Inferior parietal cortex (tissue), 1 donor: ENCODE data around the gene ZXDC.

Experiments
- DNase-seq: peaks from one replicate; pipeline ENCODE4 v3.0.0-alpha.2; 2016; ENCODE audit errors: extremely low spot score

Gene ZXDC

GRCh38 chr3:126475413-126476114 lies at the start of gene ZXDC:
Gene ZXDC, minus strand, starts transcription at chr3:126475891. Its CDS starts 26 bp downstream, at chr3:126475865.
- peak; percentile 84 for DNase-seq

DNA sequence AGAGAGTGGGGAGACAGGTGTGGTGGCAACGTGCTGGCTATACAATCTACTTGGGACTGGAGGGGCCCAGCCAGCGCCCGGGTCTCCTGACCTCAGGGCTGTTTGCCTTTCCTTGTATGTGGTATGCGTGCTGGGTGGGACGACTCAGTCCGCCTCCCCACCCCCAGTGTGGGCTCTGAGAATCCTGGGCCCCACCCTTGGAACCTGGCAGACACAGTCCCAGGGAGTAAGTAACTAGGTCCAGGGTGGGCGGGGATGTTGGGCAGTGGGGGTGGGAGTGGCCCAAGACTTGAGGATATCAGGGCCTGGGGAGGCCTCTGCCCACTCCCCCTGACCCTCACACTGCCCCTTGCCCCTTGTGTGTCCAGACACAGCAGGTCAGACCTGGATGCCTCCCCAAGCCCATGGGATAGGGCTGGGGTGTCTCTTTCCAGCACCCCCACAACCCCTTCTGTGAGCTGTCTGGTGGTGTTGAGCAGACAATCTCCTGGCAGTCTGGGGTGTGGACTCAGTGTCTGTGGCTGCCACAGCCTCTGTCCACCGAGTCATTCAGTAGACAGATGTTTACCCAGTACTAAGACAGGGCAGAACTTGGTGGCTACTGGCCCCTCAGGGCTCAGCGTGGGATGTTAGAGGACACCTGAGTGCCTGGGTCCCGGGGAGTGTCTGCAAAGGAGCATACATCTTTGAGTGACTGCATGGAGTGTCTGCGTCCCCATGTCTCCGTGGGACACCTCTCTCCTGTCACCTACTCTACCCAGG lies 49.6 kb upstream of the ZXDC start:
- DNase-seq: no peak

DNA sequence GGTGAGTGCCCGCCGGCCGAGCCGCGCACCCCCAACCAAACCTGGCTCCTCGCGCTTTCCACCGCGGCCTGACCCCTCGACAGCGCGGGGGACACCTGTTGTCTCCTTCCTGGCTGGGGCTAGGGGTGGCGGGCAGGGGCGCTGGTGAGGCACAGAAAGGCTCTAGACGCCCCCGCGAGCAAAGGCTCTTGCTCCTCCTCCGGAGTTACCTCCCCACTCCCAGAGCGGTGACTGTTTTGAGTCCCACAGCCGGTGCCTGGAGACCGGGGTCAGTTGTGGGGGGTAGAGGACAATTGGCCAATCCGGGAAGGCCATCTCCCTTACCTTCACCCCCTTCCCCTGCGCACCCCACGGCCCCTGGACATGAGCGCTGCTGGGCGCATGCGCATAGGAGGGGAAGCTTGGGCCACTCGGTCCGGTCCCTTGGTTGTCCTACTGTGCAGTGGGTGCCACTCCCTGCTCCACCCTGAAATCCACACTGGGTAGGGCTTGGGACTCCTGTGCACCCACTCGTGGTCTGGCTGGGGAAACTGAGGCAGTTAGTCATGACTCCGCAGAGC lies 48.8 kb upstream of the ZXDC start:
- no peak for DNase-seq

- DNase-seq: no peak
These were observed 48.2 kb upstream of the ZXDC start, which contains the start of gene CHST13 for GRCh38 chr3:126523745-126524428. Gene CHST13, plus strand, starts transcription at chr3:126524155. Its CDS starts 178 bp downstream, at chr3:126524333.

DNA sequence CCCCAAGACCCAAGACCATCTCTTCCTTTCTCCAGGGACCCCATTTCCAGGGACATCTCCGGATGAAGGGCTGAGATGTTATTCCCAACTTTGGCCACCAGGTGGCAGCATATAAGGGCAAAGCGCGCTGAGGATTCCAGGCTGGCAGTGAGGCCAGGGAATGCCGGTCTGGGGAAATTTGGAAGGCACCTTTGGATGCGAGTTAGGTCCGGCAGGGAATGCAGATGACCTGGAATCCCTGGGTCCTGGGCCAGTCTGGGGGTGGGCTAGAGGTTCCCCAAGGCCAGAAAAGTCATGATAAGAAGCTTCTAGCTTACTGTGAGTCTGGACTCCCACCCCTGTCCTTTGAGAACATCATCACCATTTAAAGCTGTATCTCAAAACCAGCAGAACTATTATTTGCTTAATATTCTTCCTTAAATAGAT lies 46.7 kb upstream of the ZXDC start:
- DNase-seq: peak; percentile 87

DNA sequence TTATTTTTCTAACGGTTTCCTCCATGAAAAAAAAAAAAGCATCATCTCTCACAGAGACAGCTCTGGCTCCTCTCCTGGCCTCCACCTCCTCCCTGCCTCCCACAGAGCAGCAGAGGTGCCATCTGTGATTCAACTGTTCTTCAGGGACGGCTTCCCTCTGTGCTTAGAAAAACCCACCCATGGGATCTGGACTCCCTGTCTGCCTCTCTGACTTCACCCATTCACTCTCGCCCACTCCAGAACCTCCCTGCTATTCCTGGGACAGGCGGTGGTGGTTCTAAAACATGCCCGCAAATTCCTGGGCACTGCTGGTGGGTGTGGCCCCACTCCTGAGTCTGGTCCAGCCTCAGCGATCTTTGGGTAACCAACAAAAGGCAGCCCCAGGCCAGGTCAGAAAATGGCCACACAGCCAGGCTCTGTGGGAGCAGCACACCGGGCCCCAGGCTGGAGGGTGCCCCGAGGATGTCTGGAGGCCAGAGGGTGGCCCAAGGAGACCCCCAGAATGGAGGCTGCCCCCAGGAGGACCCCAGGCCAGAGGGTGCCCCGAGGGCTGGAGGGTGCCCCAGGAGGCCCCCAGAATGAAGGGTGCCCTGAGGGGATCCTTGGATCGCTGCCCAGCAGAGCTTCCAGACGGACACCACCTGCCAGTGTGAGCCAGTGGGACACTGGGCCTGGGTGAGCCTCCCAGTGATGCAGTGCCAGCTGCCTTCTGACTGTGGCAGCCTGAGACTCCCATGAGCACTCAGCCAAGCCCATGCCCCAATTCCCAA lies 45.6 kb upstream of the ZXDC start:
- peak; percentile 47 for DNase-seq

GRCh38 chr3:126519506-126520455 lies 44.1 kb upstream of the ZXDC start:
- DNase-seq: no peak

DNA sequence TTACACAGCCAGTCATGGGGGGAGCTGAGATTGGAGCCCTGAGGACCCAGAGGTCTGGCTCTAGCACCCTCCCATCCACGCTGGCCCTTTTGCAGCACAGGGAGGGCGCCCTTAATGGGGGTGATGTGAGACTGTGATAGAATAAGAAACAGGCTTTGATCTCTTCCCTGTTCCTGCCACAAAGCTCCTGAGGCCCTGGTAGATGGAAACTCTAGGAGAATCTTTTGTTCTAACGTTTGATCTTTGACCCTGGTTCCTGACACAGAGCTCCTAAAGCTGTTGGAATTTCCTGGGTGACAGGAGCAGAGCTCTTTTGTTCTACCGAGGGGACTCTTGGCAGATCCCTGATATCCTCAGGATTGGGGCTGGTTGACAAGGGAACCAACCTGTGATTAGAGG lies 43.1 kb upstream of the ZXDC start:
- no peak for DNase-seq

- no peak for DNase-seq
These were observed 42.5 kb upstream of the ZXDC start for GRCh38 chr3:126517986-126518778.

GRCh38 chr3:126517291-126517951 lies 41.7 kb upstream of the ZXDC start, which contains the start of gene UROC1:
Gene UROC1, minus strand, starts transcription at chr3:126517773. Its CDS starts 54 bp downstream, at chr3:126517719.
- DNase-seq: no peak

GRCh38 chr3:126516936-126517290 lies 41.2 kb upstream of the ZXDC start:
- DNase-seq: no peak

- DNase-seq: no peak
These were observed 40.7 kb upstream of the ZXDC start for GRCh38 chr3:126516152-126516935.

GRCh38 chr3:126515066-126515706 lies 39.5 kb upstream of the ZXDC start:
- DNase-seq: no peak

- DNase-seq: no peak
These were observed 38.5 kb upstream of the ZXDC start for GRCh38 chr3:126514161-126514560.

GRCh38 chr3:126512916-126513650 lies 37.4 kb upstream of the ZXDC start:
- DNase-seq: no peak

- DNase-seq: no peak
These were observed 36.3 kb upstream of the ZXDC start for GRCh38 chr3:126512026-126512425.

DNA sequence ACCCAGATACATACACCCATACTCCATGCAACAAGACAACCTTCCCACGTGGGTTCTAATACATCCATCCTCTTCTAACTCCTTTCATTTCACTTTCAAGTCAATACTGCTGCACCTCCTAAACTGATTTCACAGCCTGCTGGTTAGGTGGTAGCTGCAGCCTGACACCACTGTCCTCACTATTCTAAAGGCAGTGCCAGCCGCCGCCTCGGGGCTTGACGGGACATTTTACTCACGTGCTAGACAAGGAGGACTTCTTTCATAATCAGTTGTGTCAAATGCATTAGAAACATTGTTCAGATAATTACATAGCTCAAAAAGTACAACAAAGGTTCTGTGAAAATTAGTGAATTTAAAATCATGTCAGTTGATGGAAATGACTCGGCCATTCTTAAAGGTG lies 35.6 kb upstream of the ZXDC start:
- no peak for DNase-seq
